Islet of Langerhans (tissue), 1 donor: ENCODE data around the gene ADRA2B.

Source experiments
- FAIRE-seq: peaks from one replicate; lab custom pipeline; 2011; peaks lifted over from hg19 to GRCh38; lab: Jason Lieb, UNC

Gene ADRA2B

DNA sequence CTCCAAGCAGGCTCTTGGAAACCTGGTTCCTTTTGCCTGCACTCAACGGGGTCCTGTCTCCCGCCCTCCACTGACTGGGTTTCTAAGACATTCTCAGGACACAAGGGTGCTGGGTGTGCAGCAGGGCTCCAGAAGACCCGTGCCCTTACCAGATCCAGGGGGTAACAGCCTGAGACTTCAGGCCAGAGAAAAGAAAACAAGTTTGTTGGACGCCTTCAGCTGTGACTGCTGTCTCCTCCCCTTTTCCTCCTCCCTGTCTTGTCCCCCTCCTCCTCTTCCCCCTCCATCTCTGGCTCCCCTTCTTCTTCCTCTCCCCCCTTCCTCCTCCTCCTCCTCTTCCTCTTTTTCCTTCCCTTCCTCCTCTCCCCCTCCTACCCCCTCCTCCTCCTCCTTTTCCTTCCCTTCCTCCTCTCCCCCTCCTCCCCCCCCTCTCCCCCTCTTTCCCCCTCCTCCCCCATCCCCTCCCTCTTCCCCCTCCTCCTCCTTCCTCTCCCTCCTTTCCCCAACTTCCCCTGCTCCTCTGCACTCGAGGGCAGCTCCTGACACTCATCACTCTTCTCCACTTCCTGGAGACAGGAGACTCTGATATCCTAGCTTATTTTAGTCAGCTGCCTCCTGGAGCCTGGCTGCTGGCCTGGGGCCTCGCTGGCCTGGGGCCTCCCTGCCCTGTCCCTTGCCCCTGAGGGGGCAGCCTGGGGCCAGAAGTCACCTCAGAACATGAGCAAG is 12.4 kb downstream of the ADRA2B start:
- FAIRE-seq: no peak

DNA sequence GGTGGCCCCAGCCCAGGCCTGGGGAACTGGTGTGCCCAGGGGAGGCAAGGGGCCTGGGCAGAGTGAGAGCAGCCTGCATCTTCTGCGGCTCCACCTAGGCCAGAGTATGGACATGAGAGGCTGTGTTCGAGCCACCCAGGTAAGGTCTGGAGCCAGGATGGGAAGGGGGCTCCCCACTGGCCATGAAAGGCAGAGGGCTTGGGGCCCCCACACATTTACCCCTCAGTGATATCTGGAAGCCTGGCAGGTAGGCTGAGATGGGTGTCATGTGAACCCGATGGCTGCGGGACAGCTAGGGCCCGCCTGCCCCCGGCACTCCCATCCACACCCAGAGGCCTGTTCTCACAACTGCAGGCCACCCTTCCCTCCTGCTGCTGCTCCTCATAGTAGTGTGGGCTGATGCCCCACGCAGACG is 13.2 kb downstream of the ADRA2B start:
- FAIRE-seq: no peak

DNA sequence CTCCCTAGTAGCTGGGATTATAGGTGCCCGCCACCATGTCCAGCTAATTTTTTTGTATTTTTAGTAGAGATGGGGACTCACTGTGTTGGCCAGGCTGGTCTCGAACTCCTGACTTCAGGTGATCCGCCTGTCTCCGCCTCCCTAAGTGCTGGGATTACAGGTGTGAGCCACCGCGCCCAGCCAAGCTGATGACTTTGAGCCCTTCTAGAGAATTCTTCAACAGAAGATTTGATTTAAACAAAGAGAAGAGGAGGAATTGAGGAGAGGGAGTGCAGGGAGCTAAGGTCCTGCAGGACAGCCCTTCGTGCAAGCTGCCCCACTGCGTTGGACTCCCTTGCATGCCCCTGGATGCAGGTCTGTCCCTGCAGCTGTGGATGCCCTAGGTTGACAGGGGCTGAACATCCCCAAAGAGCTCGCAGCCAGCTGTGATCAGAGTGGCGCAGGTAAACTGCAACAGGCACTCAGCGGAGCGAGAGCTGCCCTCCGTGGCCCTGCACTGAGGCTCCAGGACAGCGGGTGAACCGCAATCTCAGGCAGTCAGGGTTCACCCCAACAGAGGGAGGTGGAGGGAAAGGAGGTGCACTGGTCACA is 13.7 kb downstream of the ADRA2B start:
- FAIRE-seq: no peak

DNA sequence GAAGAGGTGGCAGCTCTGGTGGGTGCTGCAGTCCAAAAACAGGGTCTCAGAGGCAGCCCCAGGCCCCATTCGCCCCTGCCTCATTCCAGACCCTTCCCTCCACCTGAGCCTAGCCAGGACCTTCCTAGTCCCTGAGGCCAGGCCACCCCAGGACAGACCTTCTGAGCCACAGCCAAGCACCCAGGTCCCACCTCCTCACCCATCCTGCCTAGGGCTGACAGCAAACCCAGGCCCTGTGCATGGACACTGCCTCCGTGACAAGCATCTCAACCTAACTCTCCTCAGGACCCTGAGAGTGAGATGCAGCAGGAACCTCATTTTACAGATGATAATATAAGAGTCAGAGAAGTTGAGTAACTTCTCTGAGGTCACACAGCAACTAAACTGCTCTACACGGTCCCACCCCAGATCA is 15.5 kb downstream of the ADRA2B start:
- no peak for FAIRE-seq

DNA sequence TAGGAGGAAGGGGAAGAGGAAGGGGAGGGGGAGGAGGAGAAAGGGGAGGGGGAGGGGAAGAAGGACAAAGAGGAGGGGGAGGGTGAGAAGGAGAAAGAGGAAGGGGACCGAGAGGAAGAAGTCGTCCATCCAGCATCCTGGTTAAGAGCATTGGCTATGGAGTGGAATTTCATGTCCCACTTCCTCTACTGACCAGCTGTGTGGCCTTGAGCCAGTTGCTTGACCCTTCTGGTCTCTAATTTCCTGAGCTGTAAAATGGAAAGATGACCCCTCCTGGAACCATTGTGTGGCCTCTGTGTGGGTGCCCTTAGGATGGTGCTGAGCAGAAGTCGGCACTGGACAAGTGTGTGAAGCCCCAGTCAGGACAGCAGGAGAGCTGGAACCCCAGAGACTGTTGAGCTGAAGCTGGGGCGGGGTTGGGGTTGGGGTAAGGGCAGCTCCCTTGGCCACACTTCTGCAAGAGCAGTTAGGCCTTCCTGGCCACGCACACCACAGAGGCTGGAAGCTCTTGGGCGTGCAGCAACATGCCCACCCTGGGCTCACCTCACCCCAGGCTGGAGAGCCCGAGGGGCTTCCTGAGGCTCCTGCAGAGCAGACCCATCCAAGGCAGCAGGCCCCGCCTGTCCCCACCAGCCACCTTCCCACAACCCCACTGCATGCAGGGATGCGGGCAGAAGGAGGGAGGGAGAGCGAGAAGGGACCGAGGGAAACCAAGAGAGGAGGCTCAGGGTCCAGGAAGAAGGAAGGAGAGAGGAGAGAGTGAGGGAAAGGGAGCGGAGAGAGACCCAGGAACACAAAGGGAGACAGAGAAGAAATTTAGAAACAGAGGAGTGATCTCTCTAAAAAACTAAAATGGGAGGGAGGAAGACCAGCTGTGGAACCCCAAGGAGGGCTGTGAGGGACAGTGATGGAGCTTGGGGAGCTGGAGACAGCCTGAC is 16.2 kb downstream of the ADRA2B start:
- no peak for FAIRE-seq

DNA sequence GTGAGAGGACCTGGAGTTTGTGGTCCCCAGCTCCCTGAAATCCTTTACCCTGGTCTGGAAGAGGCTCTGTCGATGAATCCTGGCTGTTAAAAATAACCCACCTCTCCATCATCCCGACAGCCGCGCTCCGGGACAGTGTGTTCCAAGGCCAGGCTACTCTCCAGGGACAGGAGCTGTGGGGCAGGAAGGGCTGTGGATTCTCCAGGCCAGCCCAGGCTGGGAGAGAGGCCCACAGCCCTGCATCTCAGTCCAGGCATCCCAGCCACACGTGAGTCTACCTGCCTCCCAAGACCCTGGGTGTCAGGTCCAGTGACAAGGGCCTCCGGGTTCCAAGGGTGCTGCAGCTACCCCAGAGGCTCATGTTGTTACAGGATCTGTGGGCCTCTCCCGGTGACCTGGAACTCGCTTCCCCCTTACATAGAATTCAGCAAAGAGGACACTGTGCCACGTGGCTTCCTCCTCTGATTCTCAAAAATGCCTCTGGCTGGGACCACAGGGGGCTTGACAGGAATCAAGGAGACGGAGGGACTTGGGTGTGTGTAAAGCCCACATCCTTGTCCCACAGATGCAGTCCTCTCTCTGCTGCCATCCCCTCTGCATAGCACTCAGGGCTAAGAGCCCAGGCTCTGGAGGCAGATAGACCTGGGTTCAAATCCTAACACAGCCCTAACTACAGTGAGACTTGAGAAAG is 17.3 kb downstream of the ADRA2B start:
- FAIRE-seq: no peak

DNA sequence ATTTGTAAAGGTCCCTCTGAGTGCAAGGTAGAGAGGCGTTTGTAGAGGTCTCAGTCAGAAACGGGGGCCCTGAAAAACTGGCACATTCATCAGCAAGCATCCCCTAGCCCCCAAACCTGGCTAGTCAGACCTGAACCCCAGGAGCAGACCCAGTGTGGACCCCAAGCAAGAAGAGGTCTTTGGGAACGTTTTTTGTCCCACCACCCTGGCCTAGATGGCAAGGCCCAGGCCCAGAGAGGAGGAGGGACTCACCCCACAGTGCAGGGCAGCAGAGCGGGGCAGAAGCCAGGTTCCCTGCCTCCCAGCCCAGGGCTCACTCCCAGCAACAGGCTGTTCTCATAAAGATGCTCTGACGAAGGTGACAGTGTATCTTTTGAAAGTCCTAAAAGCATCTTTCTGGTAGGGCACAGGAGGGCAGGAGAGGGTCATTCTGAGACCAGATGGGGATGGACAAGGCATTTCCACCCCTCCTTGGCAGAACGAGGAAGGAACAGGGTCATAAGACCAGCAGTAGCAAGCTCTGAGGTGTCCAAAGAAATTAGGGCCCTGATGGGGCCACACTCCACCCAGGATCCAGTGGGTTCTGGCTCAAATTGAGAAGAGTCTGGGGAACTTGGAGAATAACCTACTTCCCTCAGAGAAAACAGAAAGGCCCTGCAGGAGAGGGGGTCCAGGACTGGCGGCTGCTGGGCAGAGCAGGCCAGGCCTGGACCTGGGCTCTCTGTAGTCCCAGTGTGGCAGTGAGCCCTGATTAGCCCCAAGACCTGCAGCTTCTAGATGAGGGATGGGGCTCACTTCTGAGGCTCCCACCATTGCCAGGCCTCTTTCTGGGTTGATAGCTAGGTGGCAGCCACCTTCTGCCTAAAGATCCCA is 18.2 kb downstream of the ADRA2B start:
- FAIRE-seq: no peak

DNA sequence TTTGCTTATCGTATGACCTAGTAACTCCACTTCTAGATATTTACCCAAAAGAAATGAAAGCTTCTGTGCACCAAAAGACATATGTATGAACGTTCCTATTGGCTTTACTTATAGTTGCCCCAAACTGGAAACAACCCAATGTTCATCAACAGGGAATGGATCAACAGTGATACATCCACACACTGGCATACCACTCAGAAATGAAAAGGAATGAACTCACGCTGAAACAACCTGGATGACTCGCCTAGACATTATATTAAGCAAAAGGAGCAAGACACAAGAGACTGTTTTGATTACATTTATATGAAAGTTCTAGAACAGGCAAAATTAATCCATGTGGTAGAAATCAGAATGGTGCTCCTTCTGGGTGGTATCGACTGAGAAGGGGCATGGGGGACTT is 18.9 kb downstream of the ADRA2B start:
- FAIRE-seq: no peak

DNA sequence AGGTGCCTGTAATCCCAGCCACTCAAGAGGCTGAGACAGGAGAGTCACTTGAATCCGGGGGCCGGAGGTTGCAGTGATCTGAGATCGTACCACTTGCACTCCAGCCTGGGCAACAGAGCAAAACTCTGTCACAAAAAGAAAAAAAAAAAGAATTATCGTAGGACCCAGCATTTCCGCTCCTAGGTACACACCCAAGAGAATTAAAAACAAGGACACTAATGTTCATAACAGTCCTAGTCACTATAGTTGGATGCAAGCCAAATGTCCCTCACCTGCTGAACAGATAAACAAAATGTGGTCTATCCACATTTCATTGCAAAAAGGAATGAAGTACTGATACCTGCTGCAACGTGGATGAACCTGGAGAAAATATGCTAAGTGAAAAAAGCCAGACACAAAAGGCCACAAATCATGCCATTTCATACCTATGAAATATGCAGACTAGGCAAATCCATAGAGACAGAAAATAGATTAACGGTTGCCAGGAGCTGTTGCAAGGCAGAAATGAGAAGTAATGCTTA is 21.2 kb downstream of the ADRA2B start:
- no peak for FAIRE-seq

DNA sequence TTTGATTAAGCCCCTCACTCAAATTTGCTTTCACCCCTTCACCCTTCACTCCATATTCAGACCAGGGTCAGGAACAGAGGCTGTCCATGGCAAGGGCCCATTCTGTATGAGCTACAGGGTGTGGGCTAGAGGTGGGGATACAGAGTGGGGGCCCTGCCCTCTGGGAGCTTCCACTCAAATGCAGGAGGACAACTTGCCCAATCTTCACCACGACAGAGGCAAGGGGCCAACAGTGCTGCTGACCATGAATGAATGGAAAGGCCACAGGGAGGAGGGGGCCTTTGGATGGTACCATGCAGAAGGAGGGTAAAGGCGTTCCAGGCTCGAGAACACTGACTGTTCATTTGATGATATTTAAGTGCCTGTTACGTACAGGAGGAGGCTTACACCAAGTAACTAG is 22.8 kb downstream of the ADRA2B start:
- no peak for FAIRE-seq

DNA sequence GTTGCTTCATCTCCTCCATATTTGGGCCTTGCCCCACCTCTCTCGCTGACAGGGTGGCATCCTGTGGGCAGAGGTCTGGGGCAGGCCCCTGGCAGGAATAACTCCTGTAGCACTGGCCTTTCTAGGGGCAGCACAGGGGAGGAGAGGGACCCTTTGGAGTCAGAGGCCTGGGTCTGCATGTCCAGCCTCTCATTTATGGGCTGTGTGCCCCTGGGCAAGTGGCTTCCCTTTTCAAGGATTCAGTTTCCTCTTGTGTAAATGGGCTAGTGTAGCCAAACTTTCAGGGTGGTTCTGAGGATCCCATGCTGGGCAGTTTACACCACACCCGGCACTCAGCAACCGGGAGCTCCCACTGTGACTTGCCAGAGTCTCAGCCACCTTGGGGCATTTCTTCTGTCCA is 23.4 kb downstream of the ADRA2B start:
- FAIRE-seq: no peak

DNA sequence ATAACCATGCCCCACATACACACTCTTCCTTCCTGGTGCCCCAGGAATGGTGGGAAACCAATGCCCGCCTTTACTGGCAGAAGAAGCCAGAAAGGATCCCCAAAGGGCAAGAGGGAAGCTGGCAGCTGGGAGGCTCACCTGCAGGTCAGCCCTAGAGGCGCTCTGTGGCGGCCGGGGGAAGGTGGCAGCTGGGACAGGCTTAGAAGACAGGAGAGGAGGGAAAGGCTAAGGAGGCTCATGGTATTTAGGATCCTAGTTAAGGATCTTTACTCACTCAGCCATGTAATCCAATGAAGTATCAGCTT is 23.8 kb downstream of the ADRA2B start:
- no peak for FAIRE-seq

DNA sequence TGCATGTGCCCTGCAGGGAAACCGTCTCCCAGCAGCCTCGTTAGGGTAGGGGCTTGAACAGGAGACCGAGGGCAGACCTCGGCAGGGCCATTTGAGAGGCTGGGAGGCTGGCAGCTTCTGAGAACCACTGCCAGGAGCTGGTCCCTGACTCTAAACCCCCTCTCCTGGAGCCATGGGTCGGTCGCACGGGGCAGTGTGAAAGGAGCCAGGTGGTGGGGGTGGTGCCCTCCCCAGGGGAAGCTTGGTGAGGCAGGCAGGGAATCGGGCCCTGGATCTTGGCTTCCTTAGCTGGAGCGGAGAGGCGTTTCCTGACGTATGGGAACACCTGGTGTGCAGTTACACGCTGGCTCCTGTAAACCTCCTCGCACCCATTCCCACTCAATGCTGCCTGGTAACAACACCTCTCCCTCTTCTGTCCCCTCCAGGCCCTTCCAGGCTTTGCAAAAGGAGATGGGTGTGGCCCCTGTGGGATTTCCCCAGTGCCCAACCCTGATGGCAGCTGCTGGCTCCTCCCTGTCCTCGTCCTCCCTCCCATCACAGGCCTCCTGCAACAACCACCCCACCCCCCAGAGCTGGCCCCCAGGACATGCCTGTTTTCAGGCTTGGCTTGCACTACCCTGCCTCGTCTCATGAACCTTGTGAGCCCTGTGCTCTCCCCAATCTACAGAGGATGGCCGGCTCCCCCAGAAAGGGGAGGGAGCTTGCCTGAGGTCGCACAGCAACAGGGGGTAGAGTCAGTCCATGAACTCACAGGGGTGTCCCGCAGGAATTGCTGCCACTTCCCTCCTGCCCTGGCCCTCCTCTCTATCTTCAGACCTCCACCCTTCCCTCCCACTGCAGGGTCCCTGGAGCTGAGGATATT is 24.4 kb downstream of the ADRA2B start:
- no peak for FAIRE-seq

DNA sequence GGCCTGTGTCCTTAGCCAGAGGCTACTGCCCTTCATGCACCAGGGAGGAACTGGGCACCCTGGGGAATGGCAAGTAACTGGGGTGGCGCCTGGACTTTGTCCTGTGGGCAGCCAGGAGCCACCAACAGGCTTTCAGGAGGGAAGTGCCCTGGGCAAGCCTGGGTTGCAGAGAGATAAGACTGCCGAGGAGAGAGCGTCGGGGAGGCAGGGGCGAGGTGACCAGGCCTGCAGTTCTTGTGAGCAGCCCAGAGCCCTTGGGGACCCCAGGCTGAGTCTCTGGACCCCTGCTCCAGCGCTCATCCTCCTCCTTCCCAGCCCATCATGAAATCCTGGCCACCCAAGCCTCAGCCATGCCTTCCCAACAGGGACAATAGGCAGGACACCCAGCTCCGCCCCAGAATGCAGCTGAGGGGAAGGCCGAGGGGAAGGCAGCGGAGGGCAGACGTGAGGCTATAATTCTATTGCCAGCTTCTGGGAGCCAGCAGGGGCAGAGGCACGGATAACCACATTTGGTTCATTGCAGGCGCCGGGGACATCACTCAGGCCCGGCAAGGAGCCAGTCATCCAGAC is 25.1 kb downstream of the ADRA2B start:
- no peak for FAIRE-seq

DNA sequence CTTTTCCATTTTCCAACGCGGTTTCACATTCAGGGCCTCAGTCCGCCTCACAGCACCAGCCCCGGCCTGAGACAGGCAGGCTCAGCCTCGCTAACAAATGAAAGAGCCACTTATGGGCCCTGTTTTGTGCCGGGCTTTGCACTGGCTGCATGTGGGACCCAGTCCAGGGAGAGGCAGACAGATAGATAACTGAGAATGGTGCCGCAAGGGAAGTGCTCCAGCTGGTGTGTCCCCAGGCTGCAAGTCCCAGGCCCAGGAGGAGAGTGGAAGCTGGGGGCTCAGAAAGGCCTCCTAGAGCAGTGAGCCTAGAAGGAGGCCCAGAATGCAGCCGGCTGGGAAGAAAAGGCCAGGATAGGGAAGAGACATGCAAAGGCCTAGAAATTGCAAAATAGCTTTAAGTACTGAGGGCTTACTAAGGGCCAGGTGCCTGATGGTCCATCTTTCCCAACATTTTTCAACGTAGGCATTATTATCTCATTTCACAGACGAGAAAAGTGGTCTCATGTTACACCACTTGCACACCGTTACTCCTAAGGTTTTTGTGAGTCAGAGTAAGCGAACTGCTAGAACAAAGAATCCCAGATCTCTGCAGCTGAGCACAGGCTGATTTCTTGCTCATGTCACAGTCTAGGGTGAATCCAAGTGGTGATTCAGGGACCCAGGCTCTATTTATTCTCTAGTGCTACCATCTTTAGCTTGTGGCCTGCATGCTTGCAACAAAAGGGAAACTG is 26.0 kb downstream of the ADRA2B start:
- FAIRE-seq: no peak

DNA sequence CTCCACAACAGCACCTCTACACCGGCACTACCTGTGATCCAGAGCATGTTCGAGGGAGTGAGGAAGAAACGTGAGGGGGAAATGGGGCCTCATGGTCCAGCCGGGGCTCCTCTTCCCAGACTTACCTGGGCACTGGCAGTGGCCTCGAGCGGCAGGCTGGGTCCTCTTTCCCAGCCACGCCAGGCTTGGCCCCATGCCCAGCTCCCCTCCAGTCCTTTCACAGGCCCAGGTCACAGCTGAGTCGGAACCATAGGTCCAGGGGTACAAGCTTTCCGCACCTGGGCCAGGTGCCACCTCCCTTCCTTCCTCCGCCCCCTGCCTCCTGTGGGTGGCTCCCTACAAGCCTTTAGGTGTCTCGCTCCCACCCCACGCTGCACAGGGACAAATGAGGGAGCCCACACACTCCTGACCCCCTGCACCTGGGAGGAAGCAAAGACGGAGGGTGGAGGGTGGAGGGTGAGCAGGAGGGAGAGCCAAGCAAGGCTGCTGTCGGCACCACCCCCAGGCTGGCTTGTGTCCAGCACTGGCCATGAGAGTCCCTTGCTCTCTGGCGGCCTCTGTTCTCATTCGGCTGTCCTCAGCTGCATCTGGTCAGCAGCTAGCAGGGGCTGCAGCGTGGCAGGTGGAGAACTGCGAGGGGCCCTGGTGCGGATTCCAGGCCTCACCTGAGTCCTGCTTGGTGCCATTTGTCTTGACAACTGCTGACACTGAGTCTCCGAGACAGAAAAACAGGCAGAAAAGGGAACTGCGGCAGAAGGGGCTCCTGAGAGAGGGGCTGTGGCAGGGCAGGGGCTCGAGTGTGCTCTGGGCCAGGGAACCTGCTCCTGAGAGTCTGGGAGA is 26.8 kb downstream of the ADRA2B start:
- no peak for FAIRE-seq

DNA sequence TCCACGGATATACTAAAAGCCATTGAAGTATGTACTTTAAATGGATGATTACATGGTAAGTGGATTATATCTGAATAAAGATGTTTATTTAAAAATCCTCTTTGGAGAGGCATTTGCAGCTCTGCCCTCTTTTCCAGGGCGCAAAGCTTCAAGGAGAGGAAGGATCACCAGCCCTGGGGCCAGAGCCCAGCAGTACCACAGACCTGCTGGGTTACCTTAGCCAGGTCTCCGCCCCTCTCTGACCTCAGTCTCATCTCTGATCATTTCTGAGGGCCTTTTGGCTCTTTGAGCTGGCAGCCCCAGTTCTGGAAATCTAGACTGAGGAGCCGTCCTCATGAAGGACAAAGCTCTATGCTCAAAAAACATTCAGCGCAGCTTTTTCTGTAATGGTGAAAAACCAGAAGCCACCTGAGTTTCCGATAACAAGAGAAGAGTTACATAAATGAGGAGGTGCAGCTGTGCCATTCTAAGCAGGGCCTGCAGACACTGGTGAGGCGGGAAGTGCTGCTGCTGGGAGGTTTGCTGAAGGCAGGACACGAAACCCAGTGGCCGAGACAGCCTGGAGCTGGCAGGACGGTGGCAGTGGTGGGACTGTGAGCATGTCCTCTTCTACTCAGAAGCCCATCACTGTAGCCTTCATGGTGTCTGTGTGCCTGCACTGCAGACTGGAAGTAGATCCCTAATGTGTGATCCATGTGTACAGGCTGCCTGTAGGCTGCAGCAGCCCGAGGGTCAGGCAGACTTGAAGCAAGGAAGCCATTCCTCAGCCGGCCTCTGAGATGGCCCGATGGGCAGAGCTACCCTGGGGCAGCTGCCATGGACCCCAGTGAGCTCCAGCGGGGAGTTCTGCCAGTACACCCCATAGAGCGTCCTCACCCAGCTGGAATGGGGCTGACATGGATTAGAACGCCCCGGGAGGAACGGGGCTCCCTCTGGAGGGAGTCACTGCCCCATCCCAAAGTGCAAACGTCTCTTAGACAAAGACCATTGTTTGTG is 27.7 kb downstream of the ADRA2B start:
- FAIRE-seq: no peak
